Retinal pigment epithelial cell (primary cell): ENCODE data around the gene LRIG1.

Source experiments
- DNase-seq: peaks from one replicate; pipeline ENCODE4 v3.0.0-alpha.2; 2010; ENCODE audit warnings: low read depth
- H3K4me3 ChIP-seq: 2 replicates; pipeline ENCODE4 v1.5.1; 2011; ENCODE audit warnings: mild to moderate bottlenecking, low read length, control low read depth, moderate library complexity
- CTCF ChIP-seq: conservative IDR thresholded peaks from 2 replicates; pipeline ENCODE4 v1.5.1; 2011; ENCODE audit warnings: low read depth, low read length, control low read depth, inconsistent platforms

LRIG1 gene, protein sequence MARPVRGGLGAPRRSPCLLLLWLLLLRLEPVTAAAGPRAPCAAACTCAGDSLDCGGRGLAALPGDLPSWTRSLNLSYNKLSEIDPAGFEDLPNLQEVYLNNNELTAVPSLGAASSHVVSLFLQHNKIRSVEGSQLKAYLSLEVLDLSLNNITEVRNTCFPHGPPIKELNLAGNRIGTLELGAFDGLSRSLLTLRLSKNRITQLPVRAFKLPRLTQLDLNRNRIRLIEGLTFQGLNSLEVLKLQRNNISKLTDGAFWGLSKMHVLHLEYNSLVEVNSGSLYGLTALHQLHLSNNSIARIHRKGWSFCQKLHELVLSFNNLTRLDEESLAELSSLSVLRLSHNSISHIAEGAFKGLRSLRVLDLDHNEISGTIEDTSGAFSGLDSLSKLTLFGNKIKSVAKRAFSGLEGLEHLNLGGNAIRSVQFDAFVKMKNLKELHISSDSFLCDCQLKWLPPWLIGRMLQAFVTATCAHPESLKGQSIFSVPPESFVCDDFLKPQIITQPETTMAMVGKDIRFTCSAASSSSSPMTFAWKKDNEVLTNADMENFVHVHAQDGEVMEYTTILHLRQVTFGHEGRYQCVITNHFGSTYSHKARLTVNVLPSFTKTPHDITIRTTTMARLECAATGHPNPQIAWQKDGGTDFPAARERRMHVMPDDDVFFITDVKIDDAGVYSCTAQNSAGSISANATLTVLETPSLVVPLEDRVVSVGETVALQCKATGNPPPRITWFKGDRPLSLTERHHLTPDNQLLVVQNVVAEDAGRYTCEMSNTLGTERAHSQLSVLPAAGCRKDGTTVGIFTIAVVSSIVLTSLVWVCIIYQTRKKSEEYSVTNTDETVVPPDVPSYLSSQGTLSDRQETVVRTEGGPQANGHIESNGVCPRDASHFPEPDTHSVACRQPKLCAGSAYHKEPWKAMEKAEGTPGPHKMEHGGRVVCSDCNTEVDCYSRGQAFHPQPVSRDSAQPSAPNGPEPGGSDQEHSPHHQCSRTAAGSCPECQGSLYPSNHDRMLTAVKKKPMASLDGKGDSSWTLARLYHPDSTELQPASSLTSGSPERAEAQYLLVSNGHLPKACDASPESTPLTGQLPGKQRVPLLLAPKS

GRCh38 chr3:66500576-66501482 is at the start of gene LRIG1:
TSS of gene LRIG1 (minus strand) at chr3:66501022. CDS start at chr3:66500407, 615 bp downstream.
- peak; percentile 88 for DNase-seq
- H3K4me3 ChIP-seq: peak within 1 kb of the TSS; percentile 65
- TF ChIP-seq CTCF: no peak

DNA sequence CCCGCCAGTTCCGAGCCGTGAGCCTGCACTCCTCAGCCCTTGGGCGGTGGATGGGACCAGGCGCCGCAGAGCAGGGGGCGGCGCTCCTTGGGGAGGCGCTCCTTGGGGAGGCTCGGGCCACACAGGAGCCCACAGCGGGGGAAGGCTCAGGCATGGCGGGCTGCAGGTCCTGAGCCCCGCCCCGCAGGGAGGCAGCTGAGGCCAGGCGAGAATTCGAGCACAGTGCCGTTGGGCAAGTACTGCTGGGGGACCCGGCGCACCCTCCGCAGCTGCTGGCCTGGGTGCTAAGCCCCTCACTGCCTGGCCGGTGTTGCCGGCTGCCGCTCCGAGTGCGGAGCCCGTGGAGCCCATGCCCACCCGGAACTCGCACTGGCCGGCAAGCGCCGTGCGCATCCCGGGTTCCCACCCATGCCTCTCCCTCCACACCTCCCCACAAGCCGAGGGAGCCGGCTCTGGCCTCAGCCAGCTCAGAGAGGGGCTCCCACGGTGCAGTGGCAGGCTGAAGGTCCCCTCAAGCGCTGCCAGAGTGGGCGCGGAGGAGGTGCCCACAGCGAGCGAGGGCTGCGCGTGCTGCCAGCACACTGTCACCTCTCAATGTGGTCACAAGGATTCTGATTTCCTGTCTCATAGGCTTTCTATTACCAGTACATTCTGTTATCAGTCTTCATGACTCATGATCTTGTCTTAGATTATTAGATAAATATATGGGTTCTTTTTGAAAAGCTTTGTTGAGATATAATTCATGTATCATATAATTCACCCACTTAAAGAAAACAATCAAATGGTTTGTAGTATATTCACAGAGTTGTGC is 44.0 kb upstream of the LRIG1 start:
- DNase-seq: no peak
- H3K4me3 ChIP-seq: no peak overlapping the region
- no peak for TF ChIP-seq CTCF

GRCh38 chr3:66542153-66542552 is 41.3 kb upstream of the LRIG1 start:
- TF ChIP-seq CTCF: no peak
- H3K4me3 ChIP-seq: no peak overlapping the region
- DNase-seq: no peak

- no peak for DNase-seq
- H3K4me3 ChIP-seq: no peak overlapping the region
- no peak for TF ChIP-seq CTCF
Measured at GRCh38 chr3:66539466-66539989, 38.7 kb upstream of the LRIG1 start.

DNA sequence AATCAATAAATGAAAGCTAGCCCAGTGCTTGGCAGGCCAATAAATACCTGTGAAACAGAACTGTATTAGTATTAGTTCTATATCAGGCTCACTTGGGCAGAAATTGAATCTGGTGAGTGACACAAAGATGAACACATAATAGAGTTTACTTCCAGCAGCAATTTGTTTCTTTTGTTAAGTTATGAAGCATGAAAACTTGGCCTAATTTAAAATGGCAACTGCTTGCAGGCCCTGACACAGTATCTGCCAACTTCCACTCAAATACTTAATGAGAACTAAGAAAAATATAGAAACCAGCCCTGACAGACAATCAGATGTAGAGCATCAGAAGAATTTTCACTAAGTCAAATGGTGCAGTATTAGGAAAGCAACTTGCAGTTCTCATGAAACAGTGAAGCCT is 37.6 kb upstream of the LRIG1 start:
- H3K4me3 ChIP-seq: no peak overlapping the region
- TF ChIP-seq CTCF: no peak
- no peak for DNase-seq

GRCh38 chr3:66537735-66538134 is 36.9 kb upstream of the LRIG1 start:
- H3K4me3 ChIP-seq: no peak overlapping the region
- no peak for DNase-seq
- no peak for TF ChIP-seq CTCF
